CD4-positive, alpha-beta T cell treated with Interleukin-17A for 4 hours (primary cell): Measurements from ENCODE around the gene CXXC4.

Source experiments
- DNase-seq: peaks from one replicate; pipeline ENCODE4 v3.0.0-alpha.2; 2020; ENCODE audit warnings: mixed read lengths

The CXXC4 gene

DNA sequence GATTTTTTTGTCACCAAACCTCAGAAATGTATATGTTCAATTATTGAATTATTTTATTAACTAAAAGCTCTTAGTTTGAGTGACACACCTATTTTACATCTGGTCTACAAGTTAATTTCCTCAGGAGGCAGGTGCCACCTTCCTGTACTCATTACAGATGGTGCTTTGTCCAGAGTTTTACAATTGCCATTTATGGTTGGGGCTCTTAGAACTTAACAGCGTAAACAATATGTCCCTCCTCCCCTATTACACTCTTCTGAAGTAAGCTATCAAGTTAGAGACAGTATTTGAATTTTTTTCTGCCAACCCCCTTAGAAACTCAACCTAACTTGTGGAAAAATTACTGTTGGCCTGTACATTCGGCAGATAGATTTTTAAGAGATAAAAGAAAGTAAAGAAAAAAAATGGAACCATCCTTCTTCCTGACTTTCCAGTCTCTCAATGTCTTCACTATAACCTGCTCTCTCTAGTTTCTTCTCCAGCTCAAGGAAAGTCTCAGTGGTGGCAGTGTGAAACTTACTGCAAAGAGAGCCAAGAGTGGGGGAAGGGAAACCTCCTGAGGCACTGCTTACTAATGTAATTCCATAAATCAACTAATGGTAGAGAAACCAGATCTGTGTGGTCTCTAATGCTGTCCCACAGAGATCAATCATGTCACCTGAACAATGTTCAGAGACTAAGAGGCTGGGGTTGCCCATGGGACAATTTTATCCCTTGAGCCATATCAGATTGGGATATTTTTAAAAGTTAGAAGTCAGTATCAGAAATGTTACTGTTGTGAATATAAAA lies 7.8 kb downstream of the CXXC4 start:
- no peak for DNase-seq

DNA sequence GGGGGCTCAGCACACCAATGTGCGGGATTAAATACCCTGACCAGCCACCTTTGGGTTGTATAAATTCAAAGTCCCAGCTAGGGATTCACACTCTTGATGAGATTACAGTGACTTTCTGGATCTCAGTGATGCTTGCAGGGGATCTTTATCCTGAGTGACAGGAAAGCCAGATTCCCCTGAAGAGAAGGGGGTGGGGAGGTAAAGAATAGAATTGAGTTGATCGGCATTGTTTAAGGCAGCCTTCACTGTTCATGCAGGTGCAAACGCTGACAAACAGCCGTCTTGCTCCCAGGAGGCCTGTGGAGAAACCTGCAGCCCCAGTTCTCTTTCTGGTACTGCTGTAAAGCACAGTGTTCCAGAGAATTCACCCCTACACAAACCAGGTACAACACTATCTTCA lies 19.0 kb downstream of the CXXC4 start:
- DNase-seq, result no peak

- DNase-seq, result no peak
These were observed 21.9 kb downstream of the CXXC4 start for GRCh38 chr4:104472766-104473165.

DNA sequence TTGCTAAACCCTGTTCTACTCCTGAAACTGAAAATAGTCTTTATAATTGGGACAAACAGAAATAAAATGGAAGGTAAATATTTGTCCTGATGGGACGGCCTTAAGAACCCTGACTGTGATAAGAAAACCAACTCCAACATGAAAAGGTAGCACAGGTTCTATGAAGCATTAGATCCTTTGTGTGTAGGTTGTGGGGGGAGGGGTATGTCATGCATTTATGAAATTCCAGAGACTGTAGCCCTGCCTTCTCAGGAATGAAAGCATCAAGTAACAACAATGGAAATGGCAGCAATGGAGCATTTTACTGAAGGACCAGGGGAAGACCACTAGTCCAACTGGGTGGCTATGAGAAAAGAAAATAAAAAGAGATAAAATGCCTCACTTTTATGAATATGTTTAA lies 23.9 kb downstream of the CXXC4 start:
- DNase-seq, result no peak

DNA sequence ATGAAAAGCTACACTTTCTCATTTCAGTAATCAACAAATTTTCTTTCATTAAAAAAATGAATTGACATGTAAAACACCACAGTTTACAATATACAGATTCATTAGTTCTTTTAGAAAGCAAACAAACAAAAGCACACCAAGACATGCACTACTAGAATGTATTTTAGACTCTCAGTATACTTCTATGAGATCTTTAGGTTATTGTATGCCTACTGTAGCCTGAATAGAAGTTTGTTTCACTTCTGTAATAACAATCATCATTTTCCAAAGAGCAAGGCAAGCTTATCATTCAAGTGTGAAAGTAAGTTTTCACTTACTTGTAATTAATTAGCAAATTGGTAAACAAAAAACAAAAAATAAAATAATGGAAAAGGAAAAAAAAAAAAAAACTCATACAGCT lies 24.9 kb downstream of the CXXC4 start:
- DNase-seq, result no peak

GRCh38 chr4:104465619-104466018 lies 29.1 kb downstream of the CXXC4 start:
- no peak for DNase-seq

DNA sequence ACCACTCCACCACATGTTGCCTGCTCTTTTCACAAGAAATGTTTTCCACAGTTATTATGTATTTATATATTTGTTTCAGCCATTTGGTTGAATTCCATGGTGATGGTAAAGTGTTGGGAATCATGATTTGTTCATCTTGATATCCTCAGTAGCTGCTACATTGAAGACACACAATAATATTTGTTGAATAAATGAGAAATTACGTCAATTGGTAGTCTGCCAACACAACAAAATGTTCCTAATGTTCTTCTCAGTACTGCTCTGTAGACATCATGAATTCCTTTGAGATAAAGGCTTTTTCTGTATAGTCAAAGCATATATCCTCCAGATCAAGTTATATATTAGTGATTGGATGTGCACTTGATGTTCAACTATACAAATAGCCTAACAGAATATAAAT lies 29.5 kb downstream of the CXXC4 start:
- DNase-seq, result no peak

DNA sequence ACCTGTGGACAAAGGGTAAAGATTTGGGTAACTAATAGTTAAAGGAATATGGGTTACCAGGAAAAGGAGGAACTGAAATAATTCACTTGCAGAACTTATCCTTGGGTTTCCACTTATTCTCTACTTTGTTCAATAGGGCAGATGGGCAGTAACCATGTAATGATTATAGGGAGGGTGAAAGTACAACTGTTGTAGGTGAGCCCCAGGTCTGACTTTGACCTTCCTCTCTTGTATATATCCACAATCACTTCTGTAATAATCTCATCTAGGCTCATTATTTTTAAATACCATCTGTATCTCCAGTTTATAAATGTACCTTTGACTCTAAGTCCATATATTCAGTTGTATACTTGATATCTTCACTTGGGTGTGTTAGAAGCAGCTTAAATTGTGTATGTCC lies 32.1 kb downstream of the CXXC4 start:
- DNase-seq, result no peak

DNA sequence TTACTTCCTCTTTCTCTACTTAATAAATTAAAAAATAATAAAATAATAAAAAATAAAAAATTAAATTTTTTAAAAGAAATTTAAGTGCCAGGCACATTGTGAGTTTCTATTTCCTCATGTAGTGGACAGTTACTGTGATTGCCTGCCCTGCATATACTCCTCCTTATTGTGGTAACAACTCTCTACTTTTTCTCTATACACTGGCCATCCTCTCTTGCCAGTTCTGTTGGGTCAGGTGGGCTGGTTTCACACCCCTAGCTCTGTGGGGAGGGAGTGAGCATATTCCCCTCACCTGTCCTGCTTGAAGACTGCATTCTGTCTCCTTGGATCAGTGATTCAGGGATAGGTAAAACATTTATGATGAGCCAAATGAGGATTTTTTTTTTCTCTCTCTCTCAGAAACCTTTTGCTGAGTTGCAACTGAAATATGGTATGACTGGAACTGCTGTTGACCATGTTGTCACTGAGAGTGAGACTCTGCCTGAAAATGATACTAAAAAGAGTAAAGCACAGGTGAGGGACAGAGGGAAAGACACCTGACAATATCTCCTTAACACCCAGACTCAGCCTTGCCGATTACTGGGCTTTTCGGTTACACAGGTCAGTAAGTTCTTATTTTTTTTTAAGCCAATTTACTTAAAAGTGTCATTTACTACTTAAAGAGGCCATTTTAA lies 37.2 kb downstream of the CXXC4 start:
- DNase-seq, result no peak

DNA sequence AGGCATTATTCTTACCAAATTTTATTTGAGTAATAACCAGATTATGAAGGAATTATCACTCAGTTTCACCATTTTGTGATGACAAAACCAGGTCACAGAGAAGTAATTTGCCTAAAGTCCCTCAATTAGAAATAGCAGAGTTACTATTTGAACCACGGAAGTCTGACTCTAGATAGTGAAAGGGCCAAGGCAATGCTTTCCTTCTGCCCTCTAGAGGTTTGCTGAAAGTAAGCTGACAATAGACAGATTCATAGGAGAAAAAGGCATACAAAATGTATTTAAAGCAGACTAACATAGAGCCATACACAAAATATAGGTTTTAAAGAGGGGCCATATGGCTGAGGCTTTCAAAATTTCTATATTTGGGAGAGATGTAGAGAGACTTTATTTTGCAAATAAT lies 43.1 kb downstream of the CXXC4 start:
- no peak for DNase-seq

- no peak for DNase-seq
These were observed 45.2 kb downstream of the CXXC4 start for GRCh38 chr4:104449537-104449936.

DNA sequence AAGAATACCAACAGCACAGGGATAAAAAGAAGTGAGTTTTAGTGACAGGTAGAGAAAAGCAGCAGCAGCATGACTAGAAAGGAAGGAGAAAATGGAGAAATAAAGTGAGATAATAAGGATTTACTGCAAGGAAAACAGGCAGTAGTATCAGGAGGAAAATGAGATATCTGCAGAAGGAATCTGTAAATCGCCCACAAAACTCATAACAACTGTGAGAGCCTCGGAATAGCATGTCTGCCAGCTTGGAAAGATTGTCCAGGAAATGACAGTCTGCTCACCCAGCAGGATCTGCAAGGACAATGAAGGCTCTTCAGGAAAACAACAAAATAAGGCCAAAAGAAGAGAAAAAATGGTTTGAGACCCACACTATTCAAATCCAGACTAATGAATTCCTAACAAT lies 47.4 kb downstream of the CXXC4 start:
- no peak for DNase-seq

GRCh38 chr4:104446431-104447278 lies 48.0 kb downstream of the CXXC4 start:
- no peak for DNase-seq

GRCh38 chr4:104444685-104445084 lies 50.0 kb downstream of the CXXC4 start:
- no peak for DNase-seq

GRCh38 chr4:104436542-104436941 lies 58.2 kb downstream of the CXXC4 start:
- DNase-seq, result no peak

DNA sequence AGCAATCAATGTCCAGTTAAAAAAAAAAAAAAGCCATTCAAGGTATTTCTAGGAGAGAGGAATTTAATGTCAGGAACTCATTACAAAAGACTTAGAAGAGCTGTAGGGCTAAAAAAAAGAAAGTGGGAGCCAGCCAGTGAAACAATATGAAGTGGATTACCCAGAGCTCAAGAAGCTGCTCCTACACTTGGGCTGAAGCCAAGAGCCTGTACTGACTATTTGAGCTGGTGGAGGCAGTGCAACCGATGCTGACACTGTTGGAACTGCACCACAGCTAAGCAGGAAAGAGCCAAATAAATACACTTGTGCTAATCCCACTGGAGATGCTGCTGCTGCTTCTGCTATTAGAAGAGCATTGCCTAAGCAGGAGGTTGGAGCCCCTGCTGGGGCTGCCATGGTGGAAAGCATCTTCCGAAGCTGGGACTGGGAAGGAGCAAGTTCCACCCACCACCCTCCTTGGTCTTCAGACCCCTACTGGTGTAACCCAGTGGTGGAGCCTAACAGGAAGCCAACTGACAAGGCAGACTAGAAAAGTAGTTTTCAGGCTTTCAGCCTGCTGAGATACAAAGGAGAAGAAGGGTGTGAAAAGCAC lies 65.4 kb downstream of the CXXC4 start:
- no peak for DNase-seq

GRCh38 chr4:104425948-104426347 lies 68.7 kb downstream of the CXXC4 start:
- DNase-seq, result no peak

DNA sequence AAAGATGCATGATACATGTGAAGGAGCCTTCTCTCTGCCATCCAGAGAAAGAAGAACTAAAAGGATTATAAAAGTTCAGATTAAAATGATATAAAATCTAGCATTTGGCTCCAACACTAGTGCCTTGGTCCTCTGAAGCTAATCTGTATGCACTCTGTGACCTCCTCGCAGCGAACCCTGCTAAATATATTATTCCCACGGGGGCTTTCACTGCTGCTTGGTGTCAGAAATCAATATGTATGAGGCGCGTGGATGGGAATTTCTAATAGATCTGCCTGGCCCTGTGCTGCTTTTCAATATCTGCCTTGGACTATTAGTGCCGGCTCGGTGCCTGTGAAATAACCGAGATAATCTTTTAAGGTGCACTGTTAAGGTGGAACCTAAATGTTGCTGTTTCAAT lies 69.7 kb downstream of the CXXC4 start:
- DNase-seq, result no peak

- DNase-seq, result no peak
These were observed 70.2 kb downstream of the CXXC4 start for GRCh38 chr4:104424475-104424941.

DNA sequence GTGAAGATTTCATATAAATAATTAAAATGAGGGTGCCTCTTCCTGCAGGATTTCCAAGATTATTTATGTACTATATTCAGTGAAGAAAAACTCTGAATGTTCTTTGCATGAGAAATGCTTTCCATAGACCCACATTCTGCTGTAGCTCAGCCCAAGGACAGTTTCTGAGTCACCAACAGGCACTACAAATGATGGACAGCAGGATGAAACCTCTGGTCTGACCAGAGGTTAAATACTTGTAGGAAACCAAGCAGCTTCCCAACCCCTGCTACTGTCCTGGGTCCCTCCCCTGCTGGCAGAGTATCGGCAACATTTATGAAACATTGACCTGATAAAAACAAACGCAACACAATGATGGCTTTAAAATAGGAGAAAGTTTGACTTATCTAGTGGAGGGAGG lies 73.1 kb downstream of the CXXC4 start:
- no peak for DNase-seq

DNA sequence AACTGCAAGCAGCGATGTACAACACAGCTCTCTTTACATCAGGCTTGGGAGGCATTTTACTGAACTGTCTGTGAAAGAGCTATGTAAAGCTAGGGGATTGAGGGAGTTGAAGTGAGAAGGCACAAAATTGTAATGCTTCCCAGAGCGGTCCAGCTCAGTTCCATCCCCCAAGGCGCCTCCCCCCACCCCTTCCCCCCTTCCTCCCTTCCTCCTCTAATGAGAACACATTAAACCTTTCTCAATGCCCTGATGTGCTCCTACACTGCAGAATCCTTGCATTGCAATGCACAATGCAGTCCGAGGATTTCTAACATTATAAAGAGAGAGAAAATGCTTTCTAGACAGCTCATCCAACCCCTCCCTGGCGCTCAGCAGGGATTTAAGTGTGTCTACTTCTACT lies 73.9 kb downstream of the CXXC4 start:
- DNase-seq, result no peak
